Measurements from ENCODE around the gene BAHD1.

DNA sequence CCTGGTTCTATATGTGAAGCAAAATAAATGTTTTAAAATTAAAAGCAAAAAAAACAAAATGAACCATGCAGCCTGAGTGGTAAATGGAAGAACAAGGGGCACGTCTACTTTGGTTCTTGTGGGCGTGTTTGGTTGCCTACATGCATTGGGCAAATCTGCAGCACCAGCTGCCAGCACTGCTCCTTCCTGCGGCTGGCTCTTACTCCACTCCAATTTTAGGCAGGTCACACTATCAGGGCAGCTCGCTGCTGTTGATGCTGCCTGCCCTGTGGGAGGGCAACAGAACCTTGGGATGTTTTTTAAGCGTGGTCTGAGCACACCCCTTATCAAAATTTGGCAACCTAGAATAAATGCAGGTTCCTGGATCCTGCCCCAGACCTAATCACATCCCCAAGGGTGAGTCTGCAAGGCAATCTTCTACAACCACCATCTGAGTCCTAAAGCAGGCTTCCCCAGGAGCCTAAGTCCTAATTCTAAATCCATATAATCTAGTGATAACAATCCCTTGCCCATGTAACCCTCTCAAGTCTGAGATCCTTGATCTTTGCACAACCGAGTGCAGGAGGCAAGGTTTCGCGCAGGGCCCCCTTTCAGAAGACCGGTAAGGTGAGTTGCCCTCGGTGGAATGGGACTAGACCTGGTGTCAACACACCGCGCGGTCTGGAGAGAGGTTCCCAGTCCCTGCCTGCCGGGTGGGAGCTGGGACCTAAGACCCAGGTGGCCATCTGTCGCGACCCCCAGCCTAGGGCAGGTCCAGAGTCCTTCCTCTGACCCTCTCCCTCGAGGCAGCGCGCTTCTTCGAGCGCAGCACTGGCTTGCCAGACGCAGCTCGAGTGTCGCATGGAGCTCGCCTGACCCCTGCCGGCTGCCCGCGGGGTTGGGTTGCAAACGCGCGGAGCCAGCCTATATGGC lies 19.3 kb upstream of the BAHD1 start:
- TF ChIP-seq ZNF274 (IDR thresholded peaks at IDR 0.05; ENCODE audit: low read depth, low read length) (no peak), YY1 (IDR thresholded peaks at IDR 0.05; ENCODE audit: insufficient read depth, insufficient read length) (no peak)

All from NT2/D1 (cell line).